HS-27A (cell line): ENCODE results near the gene SOAT1.
"Not testable (repeated sequence)": the region's sequence is repeated elsewhere in the genome, so short reads cannot be mapped to it uniquely, and the experiment has no call there.

Source experiments
- DNase-seq: peaks from one replicate; pipeline ENCODE4 v3.0.0-alpha.2; 2012; ENCODE audit warnings: low read depth, missing footprints

SOAT1 gene

DNA sequence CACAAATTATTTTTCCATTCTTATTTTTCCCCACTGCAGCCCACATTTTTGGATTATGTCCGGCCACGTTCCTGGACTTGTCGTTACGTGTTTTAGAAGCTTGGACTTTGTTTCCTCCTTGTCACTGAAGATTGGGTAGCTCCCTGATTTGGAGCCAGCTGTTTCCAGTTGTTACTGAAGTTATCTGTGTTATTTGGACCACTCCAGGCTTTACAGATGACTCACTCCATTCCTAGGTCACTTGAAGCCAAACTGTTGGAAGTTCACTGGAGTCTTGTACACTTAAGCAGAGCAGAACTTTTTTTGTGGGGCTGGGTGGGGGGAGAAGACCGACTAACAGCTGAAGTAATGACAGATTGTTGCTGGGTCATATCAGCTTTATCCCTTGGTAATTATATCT, 59.9 kb downstream of the SOAT1 start:
- DNase-seq, result no peak

DNA sequence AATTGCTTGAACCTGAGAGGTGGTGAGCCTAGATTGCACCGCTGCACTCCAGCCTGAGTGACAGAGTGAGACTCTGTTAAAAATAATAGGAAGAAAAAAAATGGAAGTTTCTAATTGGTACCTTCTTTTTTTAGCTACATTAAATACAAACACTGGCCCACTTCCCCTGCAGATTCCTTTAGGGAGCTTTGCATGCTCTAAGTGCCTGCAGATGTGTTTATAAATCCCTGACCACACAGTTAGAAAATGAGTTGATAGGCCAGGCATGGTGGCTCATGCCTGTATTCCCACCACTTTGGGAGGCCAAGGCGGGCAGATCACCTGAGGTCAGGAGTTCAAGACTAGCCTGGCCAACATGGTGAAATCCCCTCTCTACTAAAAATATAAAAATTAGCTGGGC, 68.0 kb downstream of the SOAT1 start:
- DNase-seq, result not testable (repeated sequence)

GRCh38 chr1:179365342-179366092, 71.9 kb downstream of the SOAT1 start, which contains the start of gene AXDND1:
Gene AXDND1, plus strand, starts transcription at chr1:179365971. Its CDS starts 539 bp downstream, at chr1:179366510.
- DNase-seq, result peak; percentile 45

DNA sequence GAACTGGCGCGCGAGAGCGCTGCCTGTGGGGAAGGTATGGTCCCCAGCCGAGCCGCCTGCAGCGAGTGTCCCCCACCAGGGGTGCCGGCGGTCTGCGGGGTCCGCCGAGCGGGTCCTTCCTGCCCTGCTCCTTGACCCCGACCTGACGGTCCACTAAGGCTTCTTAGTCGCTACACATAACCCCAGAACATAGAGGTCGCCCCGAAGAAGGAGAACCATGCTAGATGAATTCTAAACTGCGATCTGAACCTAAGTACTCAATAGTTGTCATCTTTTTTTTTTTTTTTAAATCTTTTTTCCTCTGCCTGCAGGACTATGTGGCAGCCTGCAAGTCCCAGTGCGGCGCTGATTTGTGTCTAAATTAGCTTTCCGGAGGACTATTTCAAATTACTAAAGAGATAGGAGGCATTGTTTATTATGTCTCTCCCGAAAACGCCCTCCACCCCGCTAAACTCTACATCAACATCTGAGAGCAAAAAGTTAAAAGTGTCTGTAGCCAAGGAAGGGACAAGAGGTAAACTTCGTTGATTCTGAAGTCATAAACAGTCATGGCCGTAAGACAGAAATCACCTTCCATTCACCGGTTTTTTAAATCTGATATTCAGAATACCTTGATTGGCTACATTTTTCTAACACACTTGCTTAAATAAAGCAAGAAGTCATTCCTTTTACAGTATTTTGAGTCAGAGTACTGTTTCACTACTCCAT, 72.7 kb downstream of the SOAT1 start:
- DNase-seq, result no peak

DNA sequence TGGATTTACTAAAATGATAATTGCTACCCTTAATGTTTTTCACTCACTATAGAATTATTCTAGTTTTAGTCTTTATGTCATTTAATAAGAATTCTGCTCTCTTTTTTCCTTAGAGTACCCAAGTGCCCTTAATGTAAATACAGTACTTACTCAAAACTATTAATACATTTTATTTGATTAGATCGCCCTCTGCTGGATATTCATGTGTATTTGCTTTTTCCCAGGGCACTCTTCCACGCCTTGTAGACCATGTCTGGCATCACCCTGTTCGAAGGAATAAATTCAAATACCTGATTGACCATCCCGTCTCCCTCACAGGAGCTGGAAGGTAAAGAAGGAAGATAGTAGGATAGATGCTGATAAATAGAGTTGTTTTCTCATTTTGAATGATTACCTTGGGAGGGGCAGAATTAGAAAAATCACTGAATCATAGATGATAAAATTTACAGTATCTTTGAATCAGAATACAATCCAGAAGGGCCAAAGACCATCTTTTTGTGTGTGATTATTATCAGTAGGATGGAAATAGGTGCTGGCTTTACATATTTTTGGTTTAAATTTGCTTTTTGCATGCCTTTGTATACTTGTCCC, 76.2 kb downstream of the SOAT1 start:
- DNase-seq, result peak; percentile 31

- no peak for DNase-seq
Measured at GRCh38 chr1:179372160-179372559, 78.6 kb downstream of the SOAT1 start.

GRCh38 chr1:179376223-179376622, 82.6 kb downstream of the SOAT1 start:
- DNase-seq, result no peak

- no peak for DNase-seq
Measured at GRCh38 chr1:179380299-179380698, 86.7 kb downstream of the SOAT1 start.

DNA sequence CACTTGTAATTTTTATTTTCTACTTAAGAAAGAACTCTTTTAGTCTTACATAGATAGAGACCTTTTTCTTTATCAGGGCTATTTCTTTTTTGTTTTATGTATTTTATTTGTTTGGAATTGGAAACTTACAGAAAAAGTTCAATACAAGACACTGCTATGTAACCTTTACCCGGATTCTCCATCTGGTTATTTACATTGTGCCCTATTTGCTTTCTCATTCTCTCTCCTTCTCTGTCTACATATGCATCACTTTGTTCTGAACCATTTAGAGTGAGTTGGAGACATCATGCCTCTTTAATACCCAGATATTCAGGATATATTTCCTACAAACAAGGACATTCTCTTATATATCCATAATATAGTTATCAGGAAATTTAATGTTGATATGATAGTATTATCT, 90.4 kb downstream of the SOAT1 start:
- DNase-seq, result no peak

DNA sequence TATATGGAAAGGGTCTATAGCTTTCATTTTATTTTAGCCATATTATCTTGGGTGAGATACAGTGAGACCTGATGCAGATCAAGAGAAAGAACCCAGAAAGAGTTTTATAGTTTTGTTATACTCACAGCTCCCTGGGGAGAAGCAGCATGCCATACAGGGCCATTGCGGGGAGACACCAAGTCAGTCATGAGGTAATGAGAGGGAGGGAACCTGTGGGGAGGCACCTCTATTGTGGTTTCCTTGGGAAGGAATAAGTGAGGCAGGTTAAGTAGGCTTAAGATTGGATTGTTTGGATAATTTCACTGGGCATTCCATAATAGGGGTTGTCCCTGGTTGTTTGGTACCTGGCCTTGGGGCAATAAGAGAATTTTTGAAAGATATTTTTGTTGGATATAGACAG, 91.9 kb downstream of the SOAT1 start:
- no peak for DNase-seq

DNA sequence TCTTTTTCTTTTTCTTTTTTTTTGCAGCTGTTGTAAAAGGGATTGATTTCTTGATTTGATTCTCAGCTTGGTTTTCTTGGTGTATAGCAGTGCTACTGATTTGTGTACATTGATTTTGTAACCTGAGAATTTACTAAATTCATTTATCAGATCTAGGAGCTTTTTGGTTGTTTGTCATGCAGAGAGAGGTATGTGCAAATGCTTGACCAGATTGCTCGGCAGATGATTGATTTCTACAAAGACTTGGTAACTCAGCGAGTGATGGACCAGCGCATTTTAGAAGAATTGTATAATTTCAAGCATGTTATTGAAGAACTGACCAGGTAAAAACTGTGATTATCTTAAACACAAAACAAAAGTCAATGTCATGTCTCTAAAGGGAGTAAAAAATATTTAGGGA, 100.1 kb downstream of the SOAT1 start:
- DNase-seq, result no peak

DNA sequence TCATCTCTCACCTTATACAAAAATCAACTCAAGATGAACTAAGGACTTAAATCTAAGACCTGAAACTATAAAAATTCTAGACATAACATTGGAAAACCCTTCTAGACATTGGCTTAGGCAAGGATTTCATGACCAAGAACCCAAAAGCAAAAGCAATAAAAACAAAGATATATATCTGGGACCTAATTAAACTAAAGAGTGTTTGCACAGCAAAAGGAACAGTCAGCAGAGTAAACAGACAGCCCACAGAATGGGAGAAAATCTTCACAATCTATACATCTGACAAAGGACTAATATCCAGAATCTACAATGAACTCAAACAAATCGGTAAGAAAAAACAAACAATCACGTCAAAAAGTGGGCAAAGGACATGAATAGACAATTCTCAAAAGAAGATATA, 105.8 kb downstream of the SOAT1 start:
- not testable (repeated sequence) for DNase-seq
